EH (cell line): ENCODE measurements around the gene APLN.

Experiments used
- DNase-seq: peaks from one replicate; pipeline ENCODE4 v3.0.0-alpha.2; 2015; ENCODE audit warnings: low read depth

The APLN gene, protein sequence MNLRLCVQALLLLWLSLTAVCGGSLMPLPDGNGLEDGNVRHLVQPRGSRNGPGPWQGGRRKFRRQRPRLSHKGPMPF

DNA sequence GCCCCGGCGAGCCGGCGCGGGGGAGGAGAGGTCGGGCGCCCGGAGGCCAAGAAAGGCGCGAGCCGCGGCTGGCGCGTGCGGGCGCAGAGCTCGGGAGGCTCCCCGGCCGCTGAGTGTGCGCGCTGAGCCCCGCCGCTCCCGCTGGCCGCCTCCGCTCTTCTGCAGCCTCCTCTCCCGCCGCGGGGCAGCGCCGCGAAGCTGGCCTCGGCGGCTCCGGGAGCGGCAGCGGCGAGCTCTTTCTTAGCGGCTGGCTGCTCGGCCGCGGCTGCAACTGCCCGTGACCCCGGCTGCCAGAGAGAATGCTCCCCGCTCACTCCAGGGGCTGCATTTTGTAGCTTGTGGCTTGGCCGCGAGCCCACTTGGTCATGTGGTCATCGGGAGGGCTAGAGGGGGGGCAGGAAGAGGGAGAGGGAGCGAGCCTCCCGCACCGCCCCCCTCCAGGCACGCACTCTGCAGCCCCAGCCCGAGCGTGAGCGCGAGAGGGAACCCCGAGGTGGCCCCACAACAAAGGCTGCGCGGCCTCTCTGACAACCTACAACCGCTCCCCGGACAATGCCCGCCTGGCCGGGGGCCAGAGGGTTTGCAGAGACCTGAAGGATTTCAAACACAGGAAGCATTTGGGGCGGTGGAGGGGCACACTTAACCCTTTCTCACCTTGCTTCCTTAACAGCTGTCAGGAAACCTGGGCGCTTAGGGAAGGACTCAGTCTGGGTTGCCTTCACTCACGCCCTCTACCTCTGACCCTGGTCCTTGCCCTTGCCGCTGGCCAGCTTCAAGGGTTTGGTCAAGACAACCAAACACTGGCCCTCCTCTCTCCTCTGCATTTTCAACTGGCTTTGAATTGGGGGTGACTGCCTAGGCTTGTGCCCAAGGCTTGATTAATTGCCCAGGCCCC is at the start of gene APLN:
TSS of gene APLN (minus strand) at position 305 of the 895 bp plus-strand sequence. CDS start 326 bp downstream, outside the sequence.
- DNase-seq = peak; percentile 54

DNA sequence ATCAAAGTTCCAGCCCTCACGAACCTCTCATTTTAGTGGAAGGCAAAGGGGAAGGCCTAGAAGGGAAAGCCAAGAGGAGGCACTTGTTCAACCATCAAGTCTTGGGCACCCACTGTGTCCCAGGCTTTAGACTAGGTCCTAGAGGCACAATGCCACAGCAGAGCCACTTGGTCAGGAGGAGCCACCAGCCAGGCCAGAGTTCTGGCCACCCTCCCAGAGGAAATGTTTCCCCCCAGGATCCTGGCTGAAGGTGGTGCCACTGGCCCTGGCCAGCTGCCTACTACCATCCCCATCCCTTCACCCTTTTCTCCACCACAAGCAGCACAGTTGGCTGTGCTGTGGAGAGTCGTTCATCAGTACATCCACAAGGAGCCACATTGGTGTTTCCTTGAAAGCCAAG is 49.7 kb upstream of the APLN start:
- no peak for DNase-seq

DNA sequence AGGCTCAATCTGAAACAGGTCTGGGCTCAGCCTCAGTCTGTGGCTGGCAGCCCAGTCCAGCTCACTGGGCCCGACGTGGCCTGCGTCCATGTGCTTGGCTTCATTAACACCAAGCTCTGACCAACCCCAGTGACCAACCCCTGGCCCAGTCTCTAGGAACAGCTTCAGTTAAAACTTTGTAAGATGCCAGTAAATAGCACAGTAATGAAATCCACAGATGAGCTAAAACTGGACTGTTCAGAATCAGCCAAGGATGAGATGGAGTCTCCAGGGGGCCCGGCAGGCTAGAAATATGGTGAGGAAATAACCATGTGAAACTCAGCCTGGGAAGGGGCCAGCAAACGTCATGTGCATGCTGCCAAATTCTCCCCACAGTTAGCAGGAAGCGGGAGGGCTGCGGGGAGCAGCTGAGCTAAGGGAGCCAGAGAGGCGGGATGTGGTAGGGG is 46.9 kb upstream of the APLN start:
- DNase-seq = no peak

DNA sequence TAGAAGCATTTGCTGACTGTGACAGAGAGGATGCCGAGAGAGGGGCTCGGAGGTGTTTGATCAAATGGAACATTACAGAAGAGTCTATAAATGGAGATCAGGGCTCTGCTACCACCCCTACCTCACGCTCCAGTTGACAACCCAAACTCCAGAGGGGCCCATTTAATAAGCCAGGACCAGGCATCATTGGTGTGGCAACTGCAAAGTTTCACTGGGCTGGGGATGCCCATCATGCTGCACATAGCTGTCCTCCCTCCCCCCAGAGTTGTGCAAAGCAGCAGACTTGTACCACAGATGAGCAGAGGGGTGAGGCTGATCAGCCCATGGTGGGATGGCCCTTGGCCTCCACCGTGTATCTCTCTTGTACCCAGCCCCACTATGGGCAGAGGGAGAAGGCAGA is 45.8 kb upstream of the APLN start:
- no peak for DNase-seq

DNA sequence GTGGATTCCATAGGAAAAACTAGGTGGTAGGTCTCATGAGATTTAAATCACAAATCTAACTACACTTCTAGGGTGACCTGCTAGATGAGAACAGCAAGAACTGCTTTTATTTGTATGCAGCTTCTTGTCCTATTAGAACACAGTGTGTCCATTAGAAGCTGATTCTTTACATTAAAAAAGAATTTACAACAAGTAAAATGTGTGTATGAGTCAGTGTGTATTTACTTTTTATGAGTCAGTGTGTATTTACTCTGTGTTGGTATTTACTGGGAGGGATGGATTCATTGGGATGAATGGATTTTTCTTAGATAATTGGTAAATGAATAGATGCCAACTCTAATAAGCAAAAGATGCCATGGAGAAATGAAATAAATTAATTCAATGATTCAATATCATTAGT is 43.4 kb upstream of the APLN start:
- no peak for DNase-seq

DNA sequence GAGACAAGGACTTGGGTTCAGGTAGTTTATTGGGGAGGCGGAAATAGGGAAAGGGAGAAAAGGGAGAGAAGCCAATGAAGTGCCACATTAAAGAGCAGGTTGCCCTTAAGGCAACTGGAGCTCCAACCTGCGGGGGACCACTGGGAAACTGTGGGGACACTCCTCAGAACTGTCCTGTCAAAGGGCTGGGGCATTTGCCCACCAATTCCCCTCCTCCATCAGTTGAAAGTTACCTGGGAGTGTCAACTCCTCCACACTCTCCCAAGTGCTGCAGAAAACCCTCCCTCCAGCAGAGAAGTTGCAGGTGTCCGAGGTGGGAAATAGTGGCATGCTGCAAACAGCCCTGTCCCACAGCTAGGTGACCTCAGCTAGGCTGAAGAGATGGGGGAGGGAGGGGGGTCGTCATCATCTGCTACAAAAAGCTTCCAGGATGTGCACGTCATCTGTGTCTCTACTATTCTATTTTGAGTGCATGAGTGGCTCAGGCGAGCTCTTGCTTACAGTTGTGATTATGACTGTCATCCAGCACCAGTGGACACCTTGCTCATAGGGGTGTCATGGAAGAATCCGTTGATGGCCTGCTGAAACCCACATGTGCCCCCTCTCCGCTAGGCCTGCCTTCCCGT is 42.6 kb upstream of the APLN start:
- no peak for DNase-seq

DNA sequence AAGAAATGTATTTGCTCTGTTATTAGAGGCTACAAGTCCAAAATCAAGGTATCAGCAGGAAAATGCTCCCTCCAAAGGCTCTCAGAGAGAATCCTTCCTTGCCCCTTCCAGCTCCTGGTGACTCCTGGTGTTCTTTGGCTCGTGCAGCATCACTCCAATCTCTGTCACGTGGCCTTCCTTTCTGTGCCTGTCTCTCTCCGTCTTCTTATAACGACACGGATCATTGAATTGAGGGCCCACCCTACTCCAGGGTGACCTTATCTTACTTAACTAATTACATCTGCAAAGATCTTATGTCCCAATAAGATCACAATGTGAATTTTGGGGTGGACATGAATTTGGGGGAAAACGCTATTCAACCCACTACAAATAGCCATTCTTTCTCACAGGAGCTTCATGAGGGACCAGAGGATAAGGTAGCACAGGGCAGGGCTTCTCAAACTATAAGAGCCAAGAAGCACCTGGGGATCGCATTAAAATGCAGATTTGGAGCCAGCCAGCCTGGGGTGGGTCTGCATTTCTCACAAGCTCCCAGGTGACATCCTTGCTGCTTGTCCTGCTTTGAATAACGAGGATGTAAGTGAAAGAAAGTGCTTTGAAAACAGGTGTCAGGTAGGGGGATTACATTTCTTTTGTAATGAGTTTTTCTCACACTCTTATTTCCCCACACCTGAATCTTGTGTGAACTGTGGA is 41.9 kb upstream of the APLN start:
- DNase-seq = no peak

DNA sequence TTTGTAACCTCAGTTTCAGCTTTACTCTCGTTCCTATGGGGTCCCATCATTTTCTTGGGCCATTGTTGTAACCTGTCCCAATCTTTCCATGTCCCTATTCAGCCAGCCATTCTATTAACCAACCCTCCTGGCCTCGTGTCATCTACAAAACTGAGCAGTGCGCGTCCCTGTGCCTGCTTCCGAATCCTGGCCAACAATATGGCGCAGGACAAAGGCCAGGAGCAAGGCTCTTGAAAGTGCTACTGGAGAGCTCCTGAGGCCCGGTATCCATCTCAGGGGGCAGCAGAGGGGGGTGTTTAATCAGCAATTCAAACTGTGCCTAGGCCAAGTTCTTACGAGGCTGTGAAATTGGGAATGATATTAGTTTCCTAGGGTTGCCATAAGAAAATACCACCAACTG is 41.2 kb upstream of the APLN start:
- DNase-seq = no peak

DNA sequence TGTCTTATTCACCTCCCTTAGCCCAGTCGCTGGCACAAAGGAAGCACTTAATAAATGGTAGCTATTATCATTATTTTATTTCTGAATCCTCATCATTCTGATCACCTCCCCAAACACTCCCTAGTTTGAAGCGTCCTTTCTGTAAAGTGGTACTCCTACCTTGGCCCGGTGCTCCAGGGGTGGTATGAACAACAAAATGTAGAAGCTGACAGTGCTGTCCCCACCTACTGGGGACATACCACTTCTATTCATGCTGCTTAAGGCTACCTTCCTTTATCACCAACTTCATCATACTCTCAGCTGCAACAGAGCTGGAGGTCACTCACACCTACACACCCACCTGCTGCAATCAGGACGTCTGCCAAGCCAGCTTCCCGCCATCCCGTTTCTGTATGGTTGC is 40.8 kb upstream of the APLN start:
- no peak for DNase-seq

DNA sequence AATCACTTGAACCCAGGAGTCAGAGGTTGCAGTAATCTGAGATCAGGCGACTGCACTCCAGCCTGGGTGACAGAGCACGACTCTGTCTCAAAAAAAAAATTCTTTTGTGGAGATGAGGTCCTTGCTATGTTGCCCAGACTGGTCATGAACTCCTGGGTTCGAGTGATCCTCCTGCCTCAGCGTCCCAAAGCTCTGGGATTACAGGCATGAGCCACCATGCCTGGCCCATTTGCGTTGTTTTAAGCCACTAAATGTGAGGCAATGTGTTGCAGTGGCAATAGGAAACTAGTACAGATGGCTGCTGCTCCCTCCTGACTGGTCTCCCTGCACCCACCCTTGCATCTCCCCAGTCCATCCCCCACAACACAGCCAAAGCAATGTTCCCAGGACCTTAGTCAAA is 40.0 kb upstream of the APLN start:
- DNase-seq = no peak

DNA sequence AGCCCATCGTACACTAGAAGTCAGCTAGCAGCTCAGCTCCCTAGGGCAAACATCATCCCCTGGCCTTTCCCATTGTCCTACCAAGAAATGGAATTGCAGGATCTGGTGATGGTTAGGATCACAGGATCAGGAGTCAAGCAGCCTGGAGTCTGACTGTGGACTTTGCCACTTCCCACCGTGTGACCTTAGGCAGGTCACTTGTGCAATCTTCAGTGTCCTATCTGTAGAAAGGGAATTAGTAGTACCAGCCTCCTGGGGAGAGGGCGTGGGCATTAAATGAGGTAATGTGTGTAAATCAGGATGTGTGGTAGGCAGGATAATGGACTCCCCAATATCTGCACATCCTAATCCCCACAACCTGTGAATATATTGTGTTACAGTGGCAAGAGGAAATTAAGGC is 38.6 kb upstream of the APLN start:
- DNase-seq = no peak

DNA sequence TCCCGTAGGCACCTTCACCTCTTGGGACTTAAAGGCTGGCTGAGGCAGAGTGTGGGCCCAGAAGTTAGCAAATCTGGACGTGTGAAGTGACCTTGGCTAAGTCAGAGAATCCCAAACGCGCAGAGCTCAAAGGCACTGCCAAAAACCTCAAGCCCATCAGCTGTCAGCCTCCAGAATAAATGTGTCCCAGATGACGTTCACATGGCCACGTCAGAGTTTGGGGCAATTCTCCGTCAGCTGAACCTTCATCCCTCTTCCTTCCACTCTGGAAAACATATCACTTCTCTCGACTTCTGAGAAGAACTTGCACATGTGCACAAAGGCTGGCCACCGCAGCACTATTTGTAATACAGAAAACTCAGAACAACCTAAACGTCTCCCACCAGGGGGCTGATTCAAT is 35.7 kb upstream of the APLN start:
- DNase-seq = no peak

DNA sequence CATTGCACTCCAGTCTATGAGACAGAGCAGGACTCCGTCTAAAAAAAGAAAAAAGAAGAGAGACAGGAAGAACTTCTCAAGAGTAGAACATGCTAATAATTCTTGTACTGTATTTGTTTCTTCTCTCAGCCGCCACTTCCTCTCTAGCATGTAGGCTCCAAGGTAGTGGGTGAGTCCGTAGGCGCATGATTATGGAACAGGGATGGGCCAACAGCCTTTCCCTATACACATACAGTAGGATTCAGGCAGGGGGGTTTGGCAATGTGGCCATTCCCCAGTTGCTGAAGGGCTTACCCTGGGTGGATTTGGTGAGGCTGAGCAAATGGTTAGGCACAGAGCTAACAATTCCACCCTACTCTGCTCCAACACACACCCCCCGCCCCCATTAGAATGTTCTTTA is 35.0 kb upstream of the APLN start:
- no peak for DNase-seq

DNA sequence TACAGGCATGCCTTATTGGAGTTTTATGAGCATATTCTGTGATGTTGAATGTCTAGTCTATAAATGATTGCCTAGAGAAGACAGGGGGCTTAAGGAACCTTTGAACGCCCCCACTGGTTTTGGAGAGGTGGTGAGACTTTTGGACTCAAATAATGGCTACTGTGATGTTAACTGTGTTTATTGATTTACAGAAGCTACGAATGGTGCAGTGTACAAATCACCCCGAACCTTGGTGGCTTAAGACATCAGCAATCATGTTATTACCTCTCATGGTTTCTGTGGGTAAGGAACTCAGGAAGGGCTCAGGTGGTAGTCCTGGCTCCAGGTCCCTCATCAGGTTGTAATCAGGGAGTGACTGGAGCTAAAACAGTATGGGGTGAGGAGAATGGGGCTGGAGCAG is 33.3 kb upstream of the APLN start:
- no peak for DNase-seq

DNA sequence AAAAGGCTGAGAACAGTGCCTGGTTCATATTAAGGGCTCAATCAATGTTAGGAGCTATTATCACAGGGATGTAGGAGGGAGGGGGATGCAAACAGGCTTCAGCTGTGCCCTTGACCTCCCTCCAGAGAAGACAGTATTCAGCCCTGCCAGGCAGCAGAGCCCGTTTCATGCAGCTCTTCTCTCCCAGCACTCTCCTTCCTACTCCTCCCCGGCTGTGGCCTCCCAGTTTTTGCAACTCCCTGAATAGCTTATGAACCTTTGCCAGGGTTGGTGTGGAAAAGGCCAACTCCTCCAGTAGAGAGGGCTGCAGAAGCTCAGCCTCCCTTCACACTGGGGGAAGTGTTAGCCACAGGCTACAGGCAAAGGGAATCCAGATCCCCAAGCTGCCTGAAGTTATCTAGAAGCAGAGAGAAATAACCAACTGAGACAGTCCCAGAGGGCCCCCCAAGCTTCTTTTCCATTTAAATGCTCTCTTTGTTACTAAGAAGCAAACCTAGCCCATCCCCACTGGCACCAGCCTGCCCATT is 31.7 kb upstream of the APLN start:
- DNase-seq = no peak

DNA sequence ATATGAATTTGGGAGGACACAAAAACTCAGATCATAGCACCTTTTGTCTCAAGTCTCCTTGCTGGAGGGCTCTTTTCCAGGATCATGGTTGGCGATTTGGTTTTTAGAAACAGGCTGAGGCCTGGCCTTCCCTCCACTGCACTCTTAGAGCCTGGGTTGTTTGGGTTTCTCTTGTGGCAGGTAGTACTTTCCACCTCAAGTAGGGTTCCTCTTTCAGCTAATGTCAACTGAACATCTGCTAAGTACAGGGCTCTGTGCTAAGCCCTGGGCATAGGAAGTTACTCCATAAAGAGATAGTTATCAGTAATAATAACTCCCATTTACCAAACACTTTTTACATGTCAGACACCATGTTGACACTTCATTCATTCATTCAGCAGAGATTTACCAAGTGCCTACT is 28.2 kb upstream of the APLN start:
- no peak for DNase-seq

DNA sequence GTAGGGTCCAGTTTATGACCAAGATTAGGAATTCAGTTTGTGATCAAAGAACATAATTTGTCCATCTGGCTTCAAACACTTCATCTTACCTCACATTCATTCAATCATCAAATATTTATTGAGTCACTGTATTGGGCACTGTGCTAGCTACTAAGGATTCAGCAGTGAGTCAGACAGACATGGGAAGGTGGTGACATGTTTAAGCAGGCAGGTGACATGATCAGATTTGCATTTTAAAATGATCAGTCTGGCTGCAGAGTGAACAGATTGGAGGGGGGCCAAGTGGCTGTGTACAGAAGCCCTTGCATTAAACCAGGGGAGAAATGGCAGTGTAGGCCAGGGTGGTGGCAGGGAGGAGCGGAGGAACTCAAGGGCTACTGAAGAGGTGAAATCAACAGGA is 25.1 kb upstream of the APLN start:
- no peak for DNase-seq

DNA sequence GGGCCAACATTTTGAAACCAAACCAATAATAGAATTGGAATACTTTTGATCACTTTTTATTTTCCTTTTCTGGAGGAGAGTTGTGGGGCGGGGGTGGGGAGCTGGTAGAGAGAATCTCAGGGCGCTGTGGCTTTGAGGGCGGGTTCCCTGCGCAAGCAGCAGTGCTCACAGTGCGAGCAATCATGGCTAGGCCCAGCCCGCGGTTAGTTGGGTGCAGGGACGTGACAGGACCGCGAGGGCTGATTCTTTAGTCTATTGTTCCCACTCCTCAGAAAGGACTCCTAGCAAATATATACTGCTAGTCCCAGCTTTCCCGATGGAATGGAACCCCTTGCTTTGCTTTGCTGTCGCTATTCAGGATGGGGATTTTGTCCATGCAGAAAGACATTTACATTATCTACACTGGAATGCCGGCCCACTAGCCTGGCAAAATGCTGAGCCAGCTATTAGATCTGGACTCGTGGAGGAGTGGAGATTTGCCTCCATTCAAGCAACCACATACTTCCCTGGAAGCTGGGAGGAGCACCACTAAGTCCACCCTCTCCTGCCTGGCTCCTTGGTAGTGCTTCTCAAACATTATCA is 23.9 kb upstream of the APLN start:
- DNase-seq = no peak

DNA sequence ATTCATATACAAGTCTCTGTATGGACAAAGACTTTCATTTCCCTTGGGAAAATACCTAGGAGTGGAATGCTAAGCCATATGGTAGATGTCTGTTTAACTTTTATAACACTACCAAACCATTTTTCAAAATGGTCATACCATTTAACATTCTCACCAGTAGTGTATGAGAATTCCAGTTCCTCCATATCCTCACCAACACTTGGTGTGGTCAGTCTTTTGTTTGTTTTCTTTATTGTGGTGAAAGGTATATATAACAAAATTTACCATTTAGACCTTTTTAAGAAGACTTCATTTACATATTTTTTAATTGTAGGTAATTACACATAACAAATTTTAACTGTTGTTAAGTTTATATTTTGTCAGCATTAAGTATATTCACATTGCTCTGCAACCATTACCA is 12.7 kb upstream of the APLN start:
- DNase-seq = peak; percentile 2

DNA sequence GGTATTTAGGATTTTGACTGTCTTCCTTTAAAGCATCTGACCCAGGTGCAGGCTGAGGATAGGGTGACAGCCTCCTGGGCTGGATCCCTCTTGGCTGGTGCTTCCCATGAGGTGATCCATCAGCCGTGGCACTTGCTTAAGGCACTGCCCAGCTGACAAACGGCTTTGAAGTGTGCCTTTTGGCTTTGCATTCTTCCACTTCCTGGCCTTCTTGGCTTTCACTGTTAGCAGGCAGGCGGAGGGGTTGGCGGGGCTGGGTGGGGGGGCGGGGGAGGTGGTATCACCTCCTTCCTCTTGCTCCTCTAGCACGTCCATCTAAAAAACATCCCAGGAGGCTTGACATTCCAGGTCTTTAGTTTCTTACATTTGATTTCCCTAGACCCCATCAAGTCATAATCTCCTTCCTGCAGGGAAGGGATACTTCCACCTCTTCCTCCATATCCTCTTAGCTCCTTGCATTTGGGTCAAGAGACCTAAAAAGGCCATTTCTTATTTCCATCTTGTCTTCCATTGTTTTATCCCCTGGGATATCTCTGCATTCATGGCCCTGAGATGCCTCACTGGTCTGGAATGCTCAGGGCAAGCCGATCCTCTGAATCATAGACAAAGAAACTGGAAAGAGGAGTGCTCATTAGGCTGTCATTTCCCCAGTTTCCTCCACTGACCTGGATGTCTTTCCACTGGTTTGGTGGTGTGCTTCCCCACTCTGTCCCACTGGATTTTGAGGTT is 11.3 kb upstream of the APLN start:
- peak; percentile 87 for DNase-seq

DNA sequence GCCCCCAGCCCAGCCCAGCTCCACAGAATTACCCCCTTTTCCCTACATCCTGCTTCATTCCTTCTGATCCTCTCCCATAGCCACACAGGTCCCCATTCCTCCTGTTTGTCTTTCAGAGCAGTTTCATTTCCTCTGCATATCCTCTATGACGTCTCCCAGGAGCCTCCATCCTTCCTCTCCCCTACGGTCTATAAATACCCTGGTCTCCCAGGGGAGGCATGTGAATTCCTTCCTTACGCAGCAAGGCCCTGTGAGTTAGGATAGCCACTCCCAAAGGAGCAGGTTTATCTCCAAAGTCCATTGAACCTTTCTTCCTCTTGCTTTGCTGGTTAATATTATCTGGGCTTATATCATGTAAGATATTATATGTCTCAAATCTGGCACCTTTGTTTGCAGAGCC is 8.4 kb upstream of the APLN start:
- peak; percentile 48 for DNase-seq

DNA sequence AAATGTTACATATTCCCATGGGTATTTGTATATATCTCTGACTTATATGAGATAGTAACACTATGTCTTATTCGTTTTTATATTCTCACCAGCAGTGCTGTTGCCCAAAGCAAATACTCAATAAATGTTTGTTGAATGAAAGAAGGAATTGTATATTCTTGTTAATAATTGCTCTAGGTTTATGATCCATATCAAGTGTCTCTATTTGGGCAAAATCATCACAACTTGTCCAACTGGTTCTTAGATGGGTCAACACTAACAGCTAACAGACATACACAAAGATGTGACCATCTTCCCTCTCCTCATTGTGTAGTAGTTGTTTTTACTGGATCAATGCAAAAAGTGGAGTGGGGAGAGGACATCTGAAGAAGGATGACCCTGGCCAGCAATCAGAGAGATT is 6.6 kb upstream of the APLN start:
- DNase-seq = no peak
